OCI-LY7 (cell line): ENCODE results near the gene PTPRM.

Source experiments
- EZH2phosphoT487 ChIP-seq: fragments of 200-600 bp; sonication (generic); IDR thresholded peaks from 2 replicates; pipeline ENCODE4 v1.6.1; 2018; ENCODE audit warnings: low read depth, borderline replicate concordance, mild to moderate bottlenecking, mixed run types, antibody characterized with exemption, low read length, moderate library complexity, mixed read lengths
- TF ChIP-seq, protein P1 (sequence below): fragments of 200-600 bp; sonication (generic); conservative IDR thresholded peaks from 2 replicates; pipeline ENCODE4 v1.5.1; 2014; ENCODE audit warnings: mild to moderate bottlenecking, antibody characterized with exemption, low read length, moderate library complexity, mixed read lengths

DNA sequence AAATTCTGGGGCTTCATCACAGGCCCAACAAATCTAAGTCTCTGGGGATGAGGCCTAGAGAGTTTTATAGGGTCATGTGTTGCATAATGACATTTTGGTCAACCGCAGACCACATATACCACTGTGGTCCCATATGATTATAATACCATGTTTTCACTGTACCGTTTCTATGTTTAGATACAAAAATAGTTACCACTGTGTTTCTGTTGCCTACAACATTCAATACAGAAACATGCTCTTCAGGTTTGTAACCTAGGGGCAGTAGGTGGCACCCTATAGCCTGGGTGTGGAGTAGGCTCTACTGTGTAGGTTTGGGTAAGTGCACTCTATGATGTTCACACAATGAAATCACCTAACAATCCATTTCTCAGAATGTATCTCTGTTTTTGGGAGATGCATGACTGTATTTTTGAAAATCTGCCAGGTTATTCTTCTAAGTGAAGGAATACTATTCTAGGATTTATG is 485.2 kb downstream of the PTPRM start:
- TF ChIP-seq, protein P1, sequence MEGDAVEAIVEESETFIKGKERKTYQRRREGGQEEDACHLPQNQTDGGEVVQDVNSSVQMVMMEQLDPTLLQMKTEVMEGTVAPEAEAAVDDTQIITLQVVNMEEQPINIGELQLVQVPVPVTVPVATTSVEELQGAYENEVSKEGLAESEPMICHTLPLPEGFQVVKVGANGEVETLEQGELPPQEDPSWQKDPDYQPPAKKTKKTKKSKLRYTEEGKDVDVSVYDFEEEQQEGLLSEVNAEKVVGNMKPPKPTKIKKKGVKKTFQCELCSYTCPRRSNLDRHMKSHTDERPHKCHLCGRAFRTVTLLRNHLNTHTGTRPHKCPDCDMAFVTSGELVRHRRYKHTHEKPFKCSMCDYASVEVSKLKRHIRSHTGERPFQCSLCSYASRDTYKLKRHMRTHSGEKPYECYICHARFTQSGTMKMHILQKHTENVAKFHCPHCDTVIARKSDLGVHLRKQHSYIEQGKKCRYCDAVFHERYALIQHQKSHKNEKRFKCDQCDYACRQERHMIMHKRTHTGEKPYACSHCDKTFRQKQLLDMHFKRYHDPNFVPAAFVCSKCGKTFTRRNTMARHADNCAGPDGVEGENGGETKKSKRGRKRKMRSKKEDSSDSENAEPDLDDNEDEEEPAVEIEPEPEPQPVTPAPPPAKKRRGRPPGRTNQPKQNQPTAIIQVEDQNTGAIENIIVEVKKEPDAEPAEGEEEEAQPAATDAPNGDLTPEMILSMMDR, result 0 out of 2 replicates have a peak, but pooled peaks have one; percentile 29
- no peak for TF ChIP-seq EZH2phosphoT487
